ENCODE measurements around the gene TLR9.

TLR9 gene

GRCh38 chr3:52193065-52193464 lies 32.4 kb downstream of the TLR9 start:
- DNase-seq (ENCODE audit: low read depth) = no peak

GRCh38 chr3:52191663-52192062 lies 33.8 kb downstream of the TLR9 start:
- no peak for DNase-seq (ENCODE audit: low read depth)
- TF ChIP-seq CTCF (IDR thresholded peaks at IDR 0.05; ENCODE audit: low read depth, low read length, missing control alignments) = no peak

More at GRCh38 chr3:52193065-52193464, 32.4 kb downstream of the TLR9 start:
- no peak overlapping the region for H3K4me3 ChIP-seq (ENCODE audit: low read depth, low read length)
- no peak for TF ChIP-seq CTCF (IDR thresholded peaks at IDR 0.05; ENCODE audit: low read depth, low read length, missing control alignments)

DNA sequence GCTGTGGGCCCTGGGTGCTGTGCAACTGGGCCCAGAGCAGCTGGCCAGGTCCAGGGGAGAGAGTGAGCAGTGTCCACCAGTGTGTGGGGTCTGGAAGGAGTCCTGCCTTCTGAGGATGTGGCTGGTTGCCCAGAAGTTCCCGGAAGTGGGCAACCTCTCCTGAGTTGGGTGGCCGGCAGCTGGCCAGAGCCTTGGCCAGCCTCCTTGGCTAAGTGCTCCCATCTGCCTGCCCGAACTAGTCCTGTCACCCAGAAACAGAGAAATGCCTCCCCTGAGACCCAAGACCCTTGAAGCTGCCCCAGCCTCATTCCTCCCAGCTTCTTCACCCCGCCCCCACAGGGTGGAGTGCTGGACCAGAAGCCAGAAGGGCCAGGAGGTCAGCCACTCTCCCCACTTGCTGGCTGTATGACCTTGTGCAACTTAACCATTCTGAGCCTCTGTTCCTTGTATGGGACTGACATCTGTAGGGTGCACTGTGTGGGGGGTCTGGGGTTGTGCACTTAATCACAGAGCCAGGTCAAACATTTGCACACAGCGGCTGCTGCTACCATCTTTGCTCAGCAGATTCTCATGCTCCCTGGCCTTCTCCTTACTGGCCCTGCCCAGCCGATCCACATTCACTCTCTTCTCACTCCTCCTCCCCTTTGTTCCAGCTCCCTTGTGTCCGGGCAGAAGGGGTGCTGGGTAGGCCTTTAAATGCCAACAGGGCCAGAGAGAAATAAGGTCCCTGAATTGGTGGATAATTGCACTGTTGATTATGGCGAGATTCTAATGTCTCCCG lies 35.0 kb downstream of the TLR9 start:
- no peak for DNase-seq (ENCODE audit: low read depth)
- no peak overlapping the region for H3K4me3 ChIP-seq (ENCODE audit: low read depth, low read length)
- no peak for TF ChIP-seq CTCF (IDR thresholded peaks at IDR 0.05; ENCODE audit: low read depth, low read length, missing control alignments)

More at GRCh38 chr3:52191663-52192062, 33.8 kb downstream of the TLR9 start:
- H3K4me3 ChIP-seq (ENCODE audit: low read depth, low read length) = no peak overlapping the region

GRCh38 chr3:52188556-52188955 lies 36.9 kb downstream of the TLR9 start:
- no peak for TF ChIP-seq CTCF (IDR thresholded peaks at IDR 0.05; ENCODE audit: low read depth, low read length, missing control alignments)
- no peak for DNase-seq (ENCODE audit: low read depth)
- H3K4me3 ChIP-seq (ENCODE audit: low read depth, low read length) = no peak overlapping the region

DNA sequence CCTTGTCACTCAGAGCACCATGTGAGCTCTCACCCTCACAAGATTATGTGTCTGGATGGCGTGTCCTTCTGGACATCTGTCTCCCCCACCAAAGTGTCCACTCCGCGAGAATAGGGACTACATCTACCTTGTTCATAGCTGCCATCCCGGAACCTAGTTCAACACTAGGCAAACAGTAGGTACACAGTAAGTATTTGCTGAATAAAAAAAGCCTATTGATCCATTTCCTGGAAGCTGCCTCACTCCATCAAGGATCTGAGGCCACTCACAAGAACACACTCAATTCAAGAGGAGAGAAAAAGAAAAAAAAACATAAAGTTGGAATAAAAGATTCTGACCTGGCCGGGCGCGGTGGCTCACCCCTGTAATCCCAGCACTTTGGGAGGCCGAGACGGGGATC lies 38.7 kb downstream of the TLR9 start:
- H3K4me3 ChIP-seq (ENCODE audit: low read depth, low read length) = no peak overlapping the region
- no peak for TF ChIP-seq CTCF (IDR thresholded peaks at IDR 0.05; ENCODE audit: low read depth, low read length, missing control alignments)
- DNase-seq (ENCODE audit: low read depth) = no peak

DNA sequence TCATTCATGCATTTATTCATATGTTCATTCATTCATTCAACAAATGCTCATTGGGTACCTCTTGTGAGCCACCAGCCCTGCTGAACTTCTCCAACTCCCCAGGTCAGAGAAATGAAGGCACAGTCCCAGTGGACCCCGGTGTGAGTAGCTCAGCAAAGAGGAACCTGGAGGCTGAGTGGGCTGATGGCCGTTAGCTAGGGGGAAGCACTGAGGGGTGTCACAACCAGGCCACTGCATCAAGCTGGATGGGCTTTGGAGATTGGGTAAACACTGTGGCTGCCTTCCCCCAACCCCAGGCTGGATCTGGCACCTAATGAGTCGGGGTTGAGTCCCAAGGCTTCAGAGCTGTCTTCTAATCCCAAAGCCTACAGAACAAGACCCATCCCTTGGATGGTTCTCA lies 39.6 kb downstream of the TLR9 start:
- no peak for DNase-seq (ENCODE audit: low read depth)
- no peak for TF ChIP-seq CTCF (IDR thresholded peaks at IDR 0.05; ENCODE audit: low read depth, low read length, missing control alignments)
- H3K4me3 ChIP-seq (ENCODE audit: low read depth, low read length) = no peak overlapping the region

GRCh38 chr3:52185311-52185710 lies 40.1 kb downstream of the TLR9 start:
- H3K4me3 ChIP-seq (ENCODE audit: low read depth, low read length) = no peak overlapping the region
- no peak for TF ChIP-seq CTCF (IDR thresholded peaks at IDR 0.05; ENCODE audit: low read depth, low read length, missing control alignments)
- no peak for DNase-seq (ENCODE audit: low read depth)

Data from GM12864 (cell line).